MV-4-11 (cell line): ENCODE results near the gene TNRC18.
"Not testable (repeated sequence)": the region's sequence is repeated elsewhere in the genome, so short reads cannot be mapped to it uniquely, and the experiment has no call there.

ENCODE experiments used
- DNase-seq: peaks from one replicate; lab custom pipeline; 2025; lab: John Stamatoyannopoulos, UW

The TNRC18 gene, protein sequence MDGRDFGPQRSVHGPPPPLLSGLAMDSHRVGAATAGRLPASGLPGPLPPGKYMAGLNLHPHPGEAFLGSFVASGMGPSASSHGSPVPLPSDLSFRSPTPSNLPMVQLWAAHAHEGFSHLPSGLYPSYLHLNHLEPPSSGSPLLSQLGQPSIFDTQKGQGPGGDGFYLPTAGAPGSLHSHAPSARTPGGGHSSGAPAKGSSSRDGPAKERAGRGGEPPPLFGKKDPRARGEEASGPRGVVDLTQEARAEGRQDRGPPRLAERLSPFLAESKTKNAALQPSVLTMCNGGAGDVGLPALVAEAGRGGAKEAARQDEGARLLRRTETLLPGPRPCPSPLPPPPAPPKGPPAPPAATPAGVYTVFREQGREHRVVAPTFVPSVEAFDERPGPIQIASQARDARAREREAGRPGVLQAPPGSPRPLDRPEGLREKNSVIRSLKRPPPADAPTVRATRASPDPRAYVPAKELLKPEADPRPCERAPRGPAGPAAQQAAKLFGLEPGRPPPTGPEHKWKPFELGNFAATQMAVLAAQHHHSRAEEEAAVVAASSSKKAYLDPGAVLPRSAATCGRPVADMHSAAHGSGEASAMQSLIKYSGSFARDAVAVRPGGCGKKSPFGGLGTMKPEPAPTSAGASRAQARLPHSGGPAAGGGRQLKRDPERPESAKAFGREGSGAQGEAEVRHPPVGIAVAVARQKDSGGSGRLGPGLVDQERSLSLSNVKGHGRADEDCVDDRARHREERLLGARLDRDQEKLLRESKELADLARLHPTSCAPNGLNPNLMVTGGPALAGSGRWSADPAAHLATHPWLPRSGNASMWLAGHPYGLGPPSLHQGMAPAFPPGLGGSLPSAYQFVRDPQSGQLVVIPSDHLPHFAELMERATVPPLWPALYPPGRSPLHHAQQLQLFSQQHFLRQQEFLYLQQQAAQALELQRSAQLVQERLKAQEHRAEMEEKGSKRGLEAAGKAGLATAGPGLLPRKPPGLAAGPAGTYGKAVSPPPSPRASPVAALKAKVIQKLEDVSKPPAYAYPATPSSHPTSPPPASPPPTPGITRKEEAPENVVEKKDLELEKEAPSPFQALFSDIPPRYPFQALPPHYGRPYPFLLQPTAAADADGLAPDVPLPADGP (N-terminal part only)

DNA sequence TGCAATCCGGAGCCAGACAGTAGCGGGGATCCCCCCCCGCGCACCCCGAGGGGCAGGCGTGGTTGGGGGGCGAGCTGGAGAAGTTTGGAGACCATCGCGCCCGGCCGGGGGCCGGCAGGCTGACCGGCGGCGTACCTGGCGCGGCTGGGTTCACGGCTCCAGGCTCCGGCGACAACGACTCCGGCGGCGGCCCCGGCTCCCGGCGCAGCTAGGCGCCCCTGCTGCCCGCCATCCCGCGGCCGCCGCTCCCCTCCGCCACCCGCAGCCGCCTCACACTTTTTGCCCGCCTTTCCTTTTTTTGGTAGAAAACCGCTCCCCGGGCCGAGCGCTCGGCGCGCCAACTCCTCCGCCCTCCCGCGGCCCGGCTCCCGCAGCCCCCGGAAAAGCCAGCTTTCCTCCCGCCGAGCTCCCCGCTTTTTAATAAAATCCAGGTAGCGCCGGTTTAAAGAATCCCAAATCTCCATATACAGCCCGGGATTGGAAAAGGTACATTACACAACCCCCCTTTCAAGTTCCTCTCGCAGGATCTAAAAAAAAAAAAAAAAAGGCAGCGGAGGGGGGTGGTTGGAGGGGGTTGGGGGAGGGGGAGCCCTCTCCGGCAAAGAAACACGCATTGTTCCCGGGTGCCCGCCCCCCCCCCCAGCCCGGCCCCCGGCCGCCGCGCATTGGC is at the start of gene TNRC18:
Gene TNRC18, minus strand, starts transcription at position 529 of the 670 bp plus-strand sequence. CDS start 2,588 bp downstream, outside the sequence.
- DNase-seq: no peak

DNA sequence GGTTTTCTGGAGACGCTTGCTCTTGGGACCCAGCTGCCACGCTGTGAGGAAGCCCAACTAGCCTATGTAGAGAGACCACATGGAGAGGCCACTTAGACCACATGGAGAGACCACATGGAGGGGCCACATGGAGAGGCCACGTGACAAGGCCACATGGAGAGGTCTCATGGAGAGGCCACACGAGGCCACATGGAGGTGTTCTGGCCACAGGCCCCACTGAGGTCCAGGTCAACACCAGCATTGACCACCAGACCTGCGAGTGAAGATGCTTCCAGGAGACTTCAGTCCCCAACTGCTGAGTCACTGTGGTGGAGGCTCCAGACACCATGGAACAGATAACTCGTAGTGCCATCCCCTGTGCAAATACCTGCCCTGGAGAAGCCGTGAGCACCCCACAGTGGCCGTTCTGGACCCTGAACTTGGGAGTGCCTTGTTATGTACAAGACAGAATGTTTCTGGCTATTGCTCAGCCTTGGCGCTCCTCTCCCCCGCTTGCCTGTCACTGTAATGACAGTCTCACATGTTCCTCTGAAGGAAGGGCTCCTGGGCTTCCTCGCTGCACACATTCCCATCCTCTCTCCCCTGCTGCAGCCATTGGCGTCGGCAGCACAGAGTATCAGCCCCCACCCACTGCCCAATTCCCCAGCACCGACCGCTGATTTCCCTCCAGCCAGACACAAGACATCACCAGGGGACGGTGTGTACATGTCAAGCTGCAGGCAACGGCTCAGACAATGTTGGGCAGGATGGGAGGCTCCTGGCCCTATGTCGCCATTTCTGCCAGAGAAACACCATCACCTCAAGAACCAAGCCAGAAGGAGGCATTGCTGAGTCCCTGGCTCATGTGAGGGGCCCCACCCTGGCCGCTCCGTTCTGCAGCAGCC is 49.0 kb upstream of the TNRC18 start:
- DNase-seq: peak; percentile 6

DNA sequence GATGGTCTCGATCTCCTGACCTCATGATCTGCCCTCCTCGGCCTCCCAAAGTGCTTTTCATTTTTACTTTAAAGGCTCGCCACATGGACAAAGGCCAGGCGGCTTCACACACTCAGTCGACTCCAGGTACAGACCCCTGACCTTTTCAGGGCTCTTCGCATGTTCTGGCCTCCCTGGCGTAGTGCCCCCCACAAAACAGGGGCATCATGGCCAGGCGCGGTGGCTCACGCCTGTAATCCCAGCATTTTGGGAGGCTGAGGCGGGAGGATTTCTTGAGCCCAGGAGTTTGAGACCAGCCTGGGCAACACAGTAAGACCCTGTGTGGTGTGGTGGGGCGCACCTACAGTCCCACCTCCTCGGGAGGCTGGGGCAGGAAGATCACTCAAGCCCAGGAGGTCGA is 48.0 kb upstream of the TNRC18 start:
- not testable (repeated sequence) for DNase-seq

DNA sequence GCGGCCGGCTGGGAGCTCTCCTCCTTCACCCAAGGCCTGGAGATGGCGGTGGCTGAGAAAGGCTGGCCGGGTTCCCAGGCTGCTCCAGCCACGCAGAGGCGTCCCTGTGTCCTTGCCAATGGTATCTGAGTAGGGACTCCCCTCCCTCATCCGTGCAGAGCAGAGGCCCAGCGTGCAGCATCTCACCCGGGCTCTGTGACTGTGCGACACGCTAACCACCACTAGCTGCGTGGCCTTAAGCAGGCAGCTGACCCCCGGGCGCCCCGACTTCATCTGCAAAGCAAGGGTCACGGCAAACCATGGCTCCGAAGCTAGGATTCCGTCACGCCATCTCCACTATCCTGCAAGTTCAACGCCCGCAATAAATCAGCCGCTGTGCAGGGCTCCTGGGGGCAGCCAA is 47.2 kb upstream of the TNRC18 start:
- no peak for DNase-seq

DNA sequence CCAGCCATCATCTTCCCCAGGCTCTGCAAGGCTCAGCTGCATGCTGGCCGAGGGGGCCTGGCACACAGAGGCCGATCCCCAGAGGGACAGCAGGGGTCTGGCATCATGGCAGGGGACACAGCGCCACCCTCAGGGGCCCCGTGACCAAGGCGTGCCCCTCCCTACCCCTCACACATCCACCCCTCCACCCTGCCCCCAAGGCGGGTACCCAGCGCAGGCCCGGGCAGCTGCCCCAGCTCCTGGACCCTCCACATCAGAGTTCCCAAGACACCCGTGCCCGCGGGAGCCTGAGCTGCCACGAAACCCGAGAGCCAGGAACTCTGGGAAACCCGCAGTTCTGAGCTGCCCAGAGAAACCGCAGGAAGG is 46.5 kb upstream of the TNRC18 start:
- no peak for DNase-seq

DNA sequence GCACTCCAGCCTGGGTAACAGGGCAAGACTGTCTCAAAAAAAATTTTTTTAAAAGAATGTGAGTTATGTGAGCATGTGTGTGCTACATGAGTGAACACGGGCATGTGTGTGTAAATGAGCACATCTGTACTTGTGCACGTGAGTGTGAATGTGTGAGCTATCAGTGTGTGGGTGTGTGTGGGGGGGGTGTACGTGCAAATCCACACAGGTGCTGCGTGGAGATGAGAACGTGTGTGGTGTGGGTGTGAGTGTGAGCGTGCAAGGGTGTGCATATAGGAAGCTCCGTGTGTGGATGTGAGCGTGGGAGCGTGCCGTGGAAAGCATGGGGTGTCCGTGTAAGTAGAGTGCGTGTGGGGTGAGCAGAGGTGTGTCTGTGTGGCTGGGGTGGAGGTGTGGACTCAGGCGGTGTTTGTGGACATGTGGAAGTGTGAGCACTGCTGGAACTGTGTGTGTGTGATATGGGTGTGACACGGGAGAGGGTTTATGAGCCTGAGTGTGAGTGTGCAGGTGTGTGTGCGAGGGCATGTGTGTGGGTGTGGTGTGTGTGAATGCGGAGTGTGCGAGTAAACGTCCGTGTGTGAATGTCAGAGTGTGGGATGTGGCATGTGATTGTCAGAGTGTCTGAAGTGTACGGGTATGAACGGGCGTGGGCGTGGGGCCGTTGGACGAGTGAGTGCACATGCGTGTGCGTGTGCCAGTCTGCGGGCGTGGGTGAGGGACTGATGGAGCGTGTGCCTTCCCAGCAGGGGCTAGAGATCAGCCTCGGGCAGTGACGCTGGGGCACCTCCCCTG is 45.9 kb upstream of the TNRC18 start:
- DNase-seq: no peak

DNA sequence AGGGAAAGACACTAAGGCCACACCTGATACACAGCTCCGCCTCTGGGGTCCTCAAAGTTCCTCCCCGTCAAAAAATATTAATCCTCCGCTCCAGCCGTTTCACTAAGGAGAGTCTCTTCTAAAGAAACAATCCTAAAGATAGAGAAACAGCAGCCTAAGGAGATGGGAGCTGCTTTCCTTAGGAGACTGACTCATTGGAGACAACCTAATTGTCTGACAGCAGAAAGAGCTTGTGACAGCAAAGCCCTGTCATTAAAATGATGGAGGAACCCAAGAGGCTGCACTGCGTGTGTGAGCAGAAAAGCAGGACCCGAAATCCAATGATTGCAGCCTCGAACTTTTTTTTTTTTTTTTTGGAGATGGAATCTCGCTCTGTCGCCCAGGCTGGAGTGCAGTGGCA is 44.0 kb upstream of the TNRC18 start:
- DNase-seq: no peak

DNA sequence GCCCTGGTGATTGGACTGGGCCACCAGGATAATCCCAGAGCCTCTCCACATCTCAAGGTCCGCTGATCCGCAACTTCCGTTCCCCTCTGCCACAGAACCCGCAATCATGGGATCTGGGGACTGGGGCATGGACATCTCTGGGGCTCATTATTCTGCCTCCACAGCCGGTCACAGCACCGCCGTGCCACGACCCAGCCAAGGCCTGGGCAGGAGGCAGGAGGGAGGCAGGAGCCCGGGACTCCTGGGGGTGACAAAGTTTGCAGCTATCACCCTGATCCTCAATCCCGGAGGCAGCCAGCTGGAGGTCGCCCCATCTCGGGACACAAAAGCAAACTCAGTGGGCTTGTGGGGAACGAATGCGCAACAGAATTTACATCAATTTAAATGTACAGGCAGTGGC is 42.9 kb upstream of the TNRC18 start:
- no peak for DNase-seq

DNA sequence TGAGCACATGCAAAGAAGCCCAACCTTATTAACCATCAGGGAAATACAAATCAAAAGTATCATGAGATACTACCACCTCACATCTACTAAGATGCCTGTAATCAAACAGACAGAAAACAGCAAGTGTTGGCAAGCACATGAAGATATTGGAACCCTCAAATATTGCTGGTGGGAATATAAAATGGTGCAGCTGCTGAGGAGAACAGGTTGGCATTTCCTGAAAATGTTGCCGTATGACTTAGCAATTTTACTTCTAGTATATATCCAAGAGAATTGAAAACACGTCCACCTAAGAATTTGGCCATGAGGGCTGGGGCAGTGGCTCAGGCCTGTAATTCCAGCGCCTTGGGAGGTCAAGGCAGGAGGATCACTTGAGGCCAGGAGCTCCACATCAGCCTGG is 39.4 kb upstream of the TNRC18 start:
- no peak for DNase-seq

DNA sequence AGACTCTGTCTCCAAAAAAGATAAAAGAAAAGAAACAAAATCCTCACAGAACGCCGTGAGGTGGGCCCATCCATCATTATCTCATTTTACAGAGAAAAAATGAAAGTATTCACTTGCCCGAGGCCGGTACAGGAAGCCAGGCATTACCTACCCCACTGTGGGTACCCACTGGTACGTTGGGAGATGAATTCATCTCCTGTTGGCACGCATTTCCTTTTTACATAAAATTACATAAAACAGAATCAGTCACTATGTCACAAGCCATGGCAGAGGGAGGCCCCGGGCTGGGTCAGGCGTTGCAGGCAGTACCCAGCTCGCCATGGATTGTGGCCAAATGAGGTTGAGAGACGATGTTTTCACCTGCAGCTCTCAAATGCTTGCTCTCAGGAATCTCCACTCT is 38.6 kb upstream of the TNRC18 start:
- no peak for DNase-seq

DNA sequence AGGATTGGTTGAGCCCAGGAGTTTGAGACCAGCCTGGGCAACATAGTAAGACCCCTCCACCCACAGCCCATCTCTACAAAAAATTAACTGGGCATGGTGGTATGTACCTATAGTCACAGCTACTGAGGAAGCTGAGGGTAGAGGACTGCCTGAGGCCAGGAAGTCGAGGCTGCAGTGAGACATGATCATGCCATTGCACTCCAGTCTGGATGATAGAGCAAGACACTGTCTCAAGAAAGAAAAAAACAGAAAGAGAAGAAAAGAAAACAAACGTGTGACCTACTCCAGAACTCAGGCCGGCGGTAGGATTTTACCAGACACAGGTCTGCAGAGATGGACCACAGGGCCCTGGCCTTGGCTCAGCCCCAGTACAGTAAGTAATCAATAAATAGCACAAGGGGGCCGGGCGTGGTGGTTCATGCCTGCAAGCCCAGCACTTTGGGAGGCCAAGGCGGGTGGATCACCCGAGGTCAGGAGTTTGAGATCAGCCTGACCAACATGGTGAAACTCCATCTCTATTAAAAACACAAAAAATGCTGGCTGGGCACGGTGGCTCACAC is 35.4 kb upstream of the TNRC18 start:
- DNase-seq: no peak

DNA sequence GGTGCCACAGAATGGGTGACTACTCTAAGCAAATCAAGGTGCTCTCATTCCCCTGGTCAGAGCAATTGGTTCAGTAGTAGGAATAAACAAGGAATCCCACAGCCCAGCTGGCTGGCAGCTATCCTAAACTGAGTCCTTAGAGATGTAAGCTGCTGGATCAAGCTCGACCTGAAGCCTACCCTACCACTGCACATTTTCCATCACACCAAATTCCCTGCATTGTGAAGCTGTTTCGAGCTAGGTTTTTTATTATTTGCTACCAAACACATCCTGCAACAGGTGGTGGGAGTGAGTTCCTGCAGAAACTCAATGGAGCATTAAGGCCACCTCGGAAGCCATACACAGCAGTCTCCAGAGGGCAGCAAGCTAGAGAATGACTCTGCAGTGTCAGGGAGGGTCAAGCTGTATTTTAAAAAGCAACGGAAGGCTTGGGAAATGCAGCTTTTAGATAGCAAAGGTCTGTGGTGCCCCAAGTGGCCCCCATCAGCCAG is 33.7 kb upstream of the TNRC18 start:
- DNase-seq: peak; percentile 42

DNA sequence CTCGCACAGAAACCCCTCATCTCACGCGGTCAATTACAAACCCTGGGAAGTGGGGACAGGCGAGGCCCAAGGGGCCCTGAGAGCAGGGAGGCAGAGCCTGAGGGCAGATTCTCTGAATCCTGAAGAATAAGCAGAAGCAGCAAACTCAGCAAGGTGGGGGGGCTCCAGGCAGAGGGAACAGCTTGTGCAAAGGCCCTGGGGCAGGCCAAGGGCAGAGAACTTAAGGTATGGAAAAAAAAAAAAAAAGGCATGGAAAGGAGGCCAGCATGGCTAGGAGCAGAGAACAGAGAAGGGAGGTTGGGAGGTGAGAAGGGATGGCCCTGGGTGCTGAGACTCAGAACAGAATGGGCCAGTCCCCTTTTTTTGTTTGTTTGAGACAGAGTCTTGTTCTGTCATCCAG is 32.8 kb upstream of the TNRC18 start:
- no peak for DNase-seq

DNA sequence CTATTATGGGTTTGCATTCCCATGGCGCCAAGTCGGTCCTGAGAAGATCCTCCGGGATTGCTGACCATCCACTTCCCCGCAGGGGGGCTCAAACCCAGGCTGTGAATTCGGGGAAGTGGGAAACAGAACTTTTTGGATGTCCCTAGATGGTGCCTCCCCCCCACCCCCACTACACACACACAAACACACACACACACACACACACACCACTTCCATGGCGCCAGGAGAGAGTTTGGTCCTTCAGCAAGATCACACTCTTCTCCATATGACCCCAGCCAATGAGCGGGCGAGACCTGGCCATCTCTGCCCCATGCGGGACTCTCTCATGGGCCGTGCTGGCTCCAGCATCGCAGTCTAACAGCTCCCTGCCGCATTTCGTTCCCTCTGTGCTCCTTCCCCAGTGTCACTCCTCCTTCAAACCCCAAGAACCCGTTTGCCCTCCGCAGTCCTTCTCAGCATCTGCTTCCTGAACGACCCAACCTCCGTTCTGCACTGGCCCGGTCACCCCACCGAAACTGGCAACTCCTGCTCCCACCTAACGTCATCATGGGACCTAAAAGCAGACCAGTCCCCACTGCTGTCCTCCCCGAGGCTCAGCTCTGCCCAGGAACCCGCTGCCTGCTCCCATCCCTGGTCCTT is 32.1 kb upstream of the TNRC18 start:
- DNase-seq: no peak

DNA sequence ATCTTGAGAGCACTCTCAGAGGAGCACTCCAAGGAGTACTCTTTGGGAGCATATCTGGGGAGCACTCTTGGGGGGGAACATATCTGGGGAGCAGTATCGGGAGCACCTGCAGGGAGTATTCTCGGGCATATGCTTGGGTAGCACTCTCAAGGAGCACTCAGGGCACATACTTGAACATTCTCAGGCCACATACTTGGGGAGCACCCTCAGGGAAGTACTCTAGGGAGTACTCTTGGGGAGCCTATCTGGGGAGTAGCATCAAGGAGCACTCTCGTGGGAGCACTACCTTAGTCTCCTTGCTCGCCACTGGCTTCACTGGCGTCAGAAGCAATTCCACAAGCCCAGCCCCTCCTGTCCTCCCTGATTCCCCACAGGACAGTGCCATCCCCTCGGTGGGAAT is 31.5 kb upstream of the TNRC18 start:
- DNase-seq: no peak

DNA sequence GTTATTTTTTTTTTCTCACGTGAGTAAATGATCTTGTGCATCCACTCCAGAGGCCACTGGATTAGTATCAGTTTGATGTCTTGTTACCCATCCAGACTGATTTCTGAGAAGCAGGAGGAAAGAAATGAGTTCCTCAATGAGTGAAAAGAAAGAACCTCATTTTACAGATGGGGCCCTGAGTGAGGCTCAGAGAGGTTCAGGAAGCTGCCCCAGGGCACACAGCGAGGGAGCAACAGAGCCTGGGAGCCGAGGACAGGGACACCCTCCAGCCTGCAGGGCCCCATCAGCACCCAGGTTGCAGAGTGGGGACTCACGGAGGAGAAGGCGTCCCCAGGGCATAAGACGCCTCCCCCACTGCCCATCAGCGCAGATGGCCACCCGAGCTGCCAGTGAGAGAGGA is 30.9 kb upstream of the TNRC18 start:
- DNase-seq: no peak

DNA sequence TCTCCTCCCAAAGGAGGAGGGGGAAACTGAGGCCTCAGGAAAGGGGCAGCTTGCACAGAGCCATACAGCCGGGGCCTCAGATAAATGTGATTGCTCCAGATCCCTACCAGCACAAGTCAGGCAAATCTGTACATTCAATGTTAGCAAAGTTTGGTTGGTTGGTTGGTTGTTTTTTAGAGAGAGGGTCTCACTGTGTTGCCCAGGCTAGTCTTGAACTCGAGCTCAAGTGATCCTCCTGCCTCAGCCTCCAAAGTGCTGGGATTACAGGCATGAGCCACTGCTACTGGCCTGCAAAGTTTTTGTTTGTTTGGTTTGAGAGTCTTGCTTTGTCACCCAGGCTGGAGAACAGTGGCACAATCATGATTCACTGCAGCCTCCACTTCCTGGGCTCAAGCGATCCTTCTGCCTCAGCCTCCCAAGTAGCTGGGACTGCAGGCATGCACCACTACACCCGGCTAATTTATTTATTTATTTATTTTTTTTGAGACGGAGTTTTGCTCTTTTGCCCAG is 30.0 kb upstream of the TNRC18 start:
- DNase-seq: no peak

DNA sequence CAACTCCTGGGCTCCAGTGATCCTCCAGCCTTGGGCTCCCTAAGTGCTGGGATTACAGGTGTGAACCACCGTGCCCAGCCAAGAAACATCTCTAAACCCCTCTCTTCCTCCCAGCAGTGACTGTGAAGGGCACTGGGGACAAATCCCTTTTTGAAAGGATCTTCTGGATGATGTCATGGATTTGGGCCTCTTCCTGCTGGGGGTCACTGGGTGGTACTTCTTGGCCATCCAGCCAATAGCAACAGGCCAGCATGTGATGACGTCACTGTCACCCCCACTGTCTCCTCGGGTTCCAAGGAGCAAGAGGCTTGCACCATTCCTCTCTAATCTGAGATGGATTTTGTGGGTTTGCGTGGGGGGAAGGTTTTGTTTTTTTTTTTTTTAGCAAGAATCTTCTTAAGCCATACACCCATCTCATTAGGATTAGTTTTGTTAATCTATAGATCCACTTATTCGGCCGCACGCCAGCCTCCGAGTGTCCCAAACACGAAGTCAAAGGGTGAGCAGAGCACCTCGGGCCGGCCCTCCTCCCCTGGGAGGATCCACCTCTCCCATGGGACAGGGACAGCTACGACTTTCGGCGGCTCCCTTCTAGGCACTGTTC is 29.4 kb upstream of the TNRC18 start:
- DNase-seq: peak; percentile 64

DNA sequence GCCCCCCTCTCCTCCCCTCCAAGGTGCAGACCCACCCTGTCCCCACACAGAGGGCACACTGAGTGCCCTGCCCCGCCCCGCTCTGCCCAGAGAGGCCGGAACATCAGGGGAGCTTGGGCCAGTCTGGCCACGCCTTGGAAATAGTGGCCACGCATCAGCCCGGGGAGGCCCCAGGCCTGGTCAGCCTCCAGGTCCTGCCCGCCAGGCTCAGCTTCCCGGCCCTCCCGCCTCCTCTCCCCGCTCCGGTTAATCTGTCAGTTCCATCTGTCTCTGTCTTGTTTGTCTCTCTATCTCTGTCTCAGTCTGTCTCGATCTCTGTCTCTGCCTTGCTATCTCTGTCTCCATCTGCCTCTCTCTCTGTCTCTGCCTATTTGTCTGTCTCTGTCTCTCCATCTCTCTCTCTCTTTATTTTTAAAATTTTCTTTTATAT is 28.9 kb upstream of the TNRC18 start:
- no peak for DNase-seq
